Loucy (cell line): ENCODE results near the gene GPR18.
"Not testable (repeated sequence)": the region's sequence is repeated elsewhere in the genome, so short reads cannot be mapped to it uniquely, and the experiment has no call there.

Experiments used
- H2AFZ ChIP-seq: fragments of 200-600 bp; sonication (generic); 2 replicates; pipeline ENCODE4 v1.6.0; 2016; ENCODE audit warnings: antibody characterized with exemption, mild to moderate bottlenecking, low read length, moderate library complexity
- H3F3A ChIP-seq: fragments of 200-600 bp; 2 replicates; pipeline ENCODE4 v1.6.0; 2016; ENCODE audit warnings: antibody characterized with exemption, low read depth, mild to moderate bottlenecking
- H3K27me3 ChIP-seq: fragments of 200-600 bp; sonication (generic); 2 replicates; pipeline ENCODE4 v1.6.1; 2014; ENCODE audit warnings: low read length, mild to moderate bottlenecking; ENCODE audit not compliant: insufficient read depth, poor library complexity, severe bottlenecking
- H3K36me3 ChIP-seq: fragments of 200-600 bp; sonication (generic); 2 replicates; pipeline ENCODE4 v1.6.1; 2016; ENCODE audit warnings: low read length; ENCODE audit not compliant: insufficient read depth
- H3K4me1 ChIP-seq: fragments of 200-600 bp; sonication (generic); 2 replicates; pipeline ENCODE4 v1.5.1; 2014; ENCODE audit warnings: low read length, mild to moderate bottlenecking; ENCODE audit not compliant: insufficient read depth, poor library complexity, severe bottlenecking
- H3K4me2 ChIP-seq: fragments of 200-600 bp; sonication (generic); 2 replicates; pipeline ENCODE4 v1.6.0; 2014; ENCODE audit warnings: antibody characterized with exemption, low read length, low read depth, mild to moderate bottlenecking; ENCODE audit not compliant: poor library complexity, severe bottlenecking
- H3K4me3 ChIP-seq: fragments of 200-600 bp; sonication (generic); 2 replicates; pipeline ENCODE4 v1.5.1; 2014; ENCODE audit warnings: low read length, mild to moderate bottlenecking, mixed read lengths; ENCODE audit not compliant: poor library complexity, severe bottlenecking
- H3K79me2 ChIP-seq: fragments of 200-600 bp; sonication (generic); 2 replicates; pipeline ENCODE4 v1.6.1; 2014; ENCODE audit warnings: low read length; ENCODE audit not compliant: insufficient read depth
- H3K9ac ChIP-seq: fragments of 200-600 bp; sonication (generic); 2 replicates; pipeline ENCODE4 v1.6.0; 2014; ENCODE audit warnings: mild to moderate bottlenecking, low read depth, low read length, moderate library complexity; ENCODE audit not compliant: poor library complexity, severe bottlenecking
- H3K9me2 ChIP-seq: fragments of 200-600 bp; sonication (generic); replicated peaks from 2 replicates; pipeline ENCODE4 v1.6.1; 2016; ENCODE audit warnings: low read depth, low read length, mixed read lengths
- H3K9me3 ChIP-seq: fragments of 200-600 bp; sonication (generic); 2 replicates; pipeline ENCODE4 v1.6.1; 2014; ENCODE audit warnings: mild to moderate bottlenecking, antibody characterized with exemption, low read length, low read depth; ENCODE audit not compliant: insufficient read depth
- H4K20me1 ChIP-seq: fragments of 200-600 bp; sonication (generic); 2 replicates; pipeline ENCODE4 v1.6.0; 2014; ENCODE audit warnings: antibody characterized with exemption, low read length, mild to moderate bottlenecking; ENCODE audit not compliant: insufficient read depth, poor library complexity, severe bottlenecking
- EZH2phosphoT487 ChIP-seq: fragments of 200-600 bp; IDR thresholded peaks from 2 replicates; pipeline ENCODE4 v1.6.1; 2018; ENCODE audit warnings: antibody characterized with exemption, mild to moderate bottlenecking, moderate library complexity, borderline replicate concordance
- TF ChIP-seq, protein P1 (sequence below): fragments of 200-600 bp; sonication (generic); conservative IDR thresholded peaks from 2 replicates; pipeline ENCODE4 v1.5.1; 2014; ENCODE audit warnings: mild to moderate bottlenecking, antibody characterized with exemption, low read length

GPR18 gene

DNA sequence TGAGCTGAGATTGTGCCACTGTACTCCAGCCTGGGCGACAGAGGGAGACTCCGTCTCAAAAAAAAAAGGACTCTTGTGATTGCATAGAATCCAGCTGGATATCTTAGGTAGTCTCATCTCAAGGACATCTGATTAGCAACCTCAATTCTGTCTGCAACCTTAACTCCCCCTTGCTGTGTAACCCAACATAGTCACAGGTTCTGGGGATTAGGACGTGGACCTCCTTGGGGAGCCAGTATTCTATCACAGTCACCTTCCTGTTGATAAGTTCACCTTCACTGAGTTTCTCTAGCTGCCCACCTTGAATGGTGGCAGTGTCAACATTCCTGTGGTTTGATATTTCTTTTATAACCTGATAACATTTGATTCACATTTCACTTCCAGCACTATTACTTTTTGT is 27.2 kb downstream of the GPR18 start:
- H3F3A ChIP-seq: peaks cover 11% of the 10 kb centered on the region
- H3K4me2 ChIP-seq: no peak overlapping the region
- H3K9ac ChIP-seq: peak overlapping the region; percentile 13
- no peaks in the 10 kb centered on the region for H4K20me1 ChIP-seq
- no peaks in the 10 kb centered on the region for H3K9me3 ChIP-seq
- TF ChIP-seq, protein P1, sequence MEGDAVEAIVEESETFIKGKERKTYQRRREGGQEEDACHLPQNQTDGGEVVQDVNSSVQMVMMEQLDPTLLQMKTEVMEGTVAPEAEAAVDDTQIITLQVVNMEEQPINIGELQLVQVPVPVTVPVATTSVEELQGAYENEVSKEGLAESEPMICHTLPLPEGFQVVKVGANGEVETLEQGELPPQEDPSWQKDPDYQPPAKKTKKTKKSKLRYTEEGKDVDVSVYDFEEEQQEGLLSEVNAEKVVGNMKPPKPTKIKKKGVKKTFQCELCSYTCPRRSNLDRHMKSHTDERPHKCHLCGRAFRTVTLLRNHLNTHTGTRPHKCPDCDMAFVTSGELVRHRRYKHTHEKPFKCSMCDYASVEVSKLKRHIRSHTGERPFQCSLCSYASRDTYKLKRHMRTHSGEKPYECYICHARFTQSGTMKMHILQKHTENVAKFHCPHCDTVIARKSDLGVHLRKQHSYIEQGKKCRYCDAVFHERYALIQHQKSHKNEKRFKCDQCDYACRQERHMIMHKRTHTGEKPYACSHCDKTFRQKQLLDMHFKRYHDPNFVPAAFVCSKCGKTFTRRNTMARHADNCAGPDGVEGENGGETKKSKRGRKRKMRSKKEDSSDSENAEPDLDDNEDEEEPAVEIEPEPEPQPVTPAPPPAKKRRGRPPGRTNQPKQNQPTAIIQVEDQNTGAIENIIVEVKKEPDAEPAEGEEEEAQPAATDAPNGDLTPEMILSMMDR: no peak
- no peak for TF ChIP-seq EZH2phosphoT487
- H3K4me3 ChIP-seq: no peak overlapping the region
- H3K4me1 ChIP-seq: peaks cover 57% of the 10 kb centered on the region
- H3K36me3 ChIP-seq: peaks cover 8% of the 10 kb centered on the region; the same call in 1 of the 2 replicates
- no peak overlapping the region for H2AFZ ChIP-seq
- H3K79me2 ChIP-seq: peaks cover 91% of the 10 kb centered on the region
- H3K9me2 ChIP-seq: no peaks in the 10 kb centered on the region
- no peaks in the 10 kb centered on the region for H3K27me3 ChIP-seq

DNA sequence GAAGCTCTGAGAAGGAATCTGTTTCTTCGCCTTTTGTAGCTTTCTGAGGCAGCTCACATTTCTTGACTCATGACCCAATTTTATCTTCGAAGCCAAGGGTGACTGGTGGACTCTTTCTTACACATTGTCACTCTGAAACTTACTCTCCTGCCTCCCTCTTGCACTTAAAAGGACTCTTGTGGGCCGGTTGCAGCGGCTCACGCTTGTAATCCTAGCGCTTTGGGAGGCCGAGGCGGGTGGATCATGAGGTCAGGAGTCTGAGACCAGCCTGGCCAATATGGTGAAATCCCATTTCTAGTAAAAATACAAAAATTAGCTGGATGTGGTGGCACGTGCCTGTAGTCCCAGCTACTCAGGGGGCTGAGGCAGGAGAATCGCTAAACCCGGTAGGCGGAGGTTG is 27.6 kb downstream of the GPR18 start:
- not testable (repeated sequence) for H2AFZ ChIP-seq, H3K9me3 ChIP-seq, H3K4me3 ChIP-seq, H4K20me1 ChIP-seq, H3K9me2 ChIP-seq, H3K36me3 ChIP-seq, H3K4me2 ChIP-seq, H3K27me3 ChIP-seq
- peaks cover 61% of the 10 kb centered on the region for H3K4me1 ChIP-seq
- H3K9ac ChIP-seq: peak overlapping the region; percentile 13
- H3F3A ChIP-seq: peaks cover 11% of the 10 kb centered on the region
- peaks cover 91% of the 10 kb centered on the region for H3K79me2 ChIP-seq

DNA sequence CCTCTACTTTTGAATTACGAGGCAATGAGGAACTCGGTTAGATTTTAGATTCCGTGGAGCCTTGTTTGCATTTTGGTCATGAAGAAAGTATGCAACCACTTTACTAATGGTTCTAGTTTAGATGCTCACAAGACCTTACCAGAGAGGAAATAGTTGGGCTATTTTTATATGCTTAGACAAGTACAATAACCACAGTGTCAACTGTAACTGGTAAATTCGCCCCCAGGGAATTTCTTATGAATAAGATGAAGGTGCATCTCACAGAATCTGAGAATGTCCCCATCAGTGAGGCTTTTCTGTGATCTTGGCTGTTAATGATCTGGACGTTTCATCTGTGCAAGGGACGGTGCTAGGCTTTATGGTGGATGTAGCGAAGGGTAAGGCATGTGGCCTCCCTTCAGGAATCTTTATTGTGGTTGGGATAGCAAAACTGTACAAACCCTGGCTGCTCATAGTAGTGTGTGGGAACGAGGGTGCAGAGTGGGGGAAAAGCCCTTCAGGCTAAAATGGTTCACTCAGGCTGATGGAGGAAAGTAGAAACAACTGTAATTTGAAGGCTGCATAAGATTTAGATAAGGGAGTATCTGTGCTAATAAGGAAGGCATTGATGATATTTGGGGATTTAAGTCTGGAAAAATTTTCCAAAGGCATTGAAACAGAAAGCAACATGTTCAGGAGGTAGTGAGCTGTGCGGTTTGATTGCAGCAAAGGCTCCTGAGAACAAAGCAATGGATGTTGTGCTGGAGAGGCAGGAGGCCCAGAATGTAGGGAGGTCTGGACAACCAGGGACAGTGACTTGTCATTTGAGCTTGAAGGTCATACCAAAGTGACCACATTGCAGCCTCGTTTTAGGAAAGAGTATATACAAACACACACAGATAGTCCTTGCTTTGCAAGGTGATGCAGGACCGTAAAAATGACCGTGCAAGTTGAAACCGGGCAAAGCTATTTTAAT is 29.2 kb downstream of the GPR18 start:
- Histone ChIP-seq H3K79me2 (peaks cover 91% of the 10 kb centered on the region), H3K9ac (peak overlapping the region; percentile 80), H3K4me2 (peak overlapping the region; percentile 79), H3K4me1 (peaks cover 74% of the 10 kb centered on the region), H3K36me3 (peaks cover 4% of the 10 kb centered on the region; the same call in 1 of the 2 replicates), H3K9me2 (no peaks in the 10 kb centered on the region), H3K9me3 (no peaks in the 10 kb centered on the region), H2AFZ (no peak overlapping the region), H3K27me3 (no peaks in the 10 kb centered on the region), H3K4me3 (peak overlapping the region; percentile 71), H4K20me1 (no peaks in the 10 kb centered on the region), H3F3A (peaks cover 11% of the 10 kb centered on the region)
- TF ChIP-seq, protein P1: no peak
- no peak; the same call in 1 of the 2 replicates for TF ChIP-seq EZH2phosphoT487
